SIG-M5 treated with dmso at 0.1 percent for 504 hours (cell line): ENCODE measurements around the gene OR4Q2.
A peak's percentile ranks its signal among the peaks of the same experiment; 100 is the strongest.
"Not testable (repeated sequence)": the region's sequence is repeated elsewhere in the genome, so short reads cannot be mapped to it uniquely, and the experiment has no call there.

ENCODE experiments used
- DNase-seq: peaks from one replicate; lab custom pipeline; 2025; ENCODE audit not compliant: unreplicated experiment; lab: John Stamatoyannopoulos, UW

Gene OR4Q2

GRCh38 chr14:20001863-20002262 is at the start of gene OR4Q2:
Gene OR4Q2, plus strand, starts transcription at chr14:20002163.
- no peak for DNase-seq

- DNase-seq = not testable (repeated sequence)
These were observed 32.2 kb upstream of the OR4Q2 start for GRCh38 chr14:19969735-19970134.

GRCh38 chr14:19974844-19975243 is 27.1 kb upstream of the OR4Q2 start:
- DNase-seq = no peak

DNA sequence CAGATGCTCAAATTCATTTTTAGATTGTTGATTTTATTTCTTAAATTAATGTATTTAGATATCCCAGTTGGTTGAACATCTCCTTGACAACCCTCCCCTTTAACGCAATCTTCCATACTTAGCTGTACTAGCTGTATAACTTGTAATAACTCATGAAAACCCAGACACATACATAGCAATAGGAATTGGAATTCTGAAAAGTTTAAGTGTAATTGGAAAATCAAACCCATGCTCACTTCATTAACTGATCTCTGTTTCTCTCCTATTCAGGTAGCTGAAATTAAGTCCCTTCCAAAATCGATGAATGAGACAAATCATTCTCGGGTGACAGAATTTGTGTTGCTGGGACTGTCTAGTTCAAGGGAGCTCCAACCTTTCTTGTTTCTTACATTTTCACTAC is 26.7 kb upstream of the OR4Q2 start, which contains the start of gene OR4K15:
TSS of gene OR4K15 (plus strand) at position 301 of the 400 bp plus-strand sequence. CDS start at position 301, 0 bp downstream.
- no peak for DNase-seq

DNA sequence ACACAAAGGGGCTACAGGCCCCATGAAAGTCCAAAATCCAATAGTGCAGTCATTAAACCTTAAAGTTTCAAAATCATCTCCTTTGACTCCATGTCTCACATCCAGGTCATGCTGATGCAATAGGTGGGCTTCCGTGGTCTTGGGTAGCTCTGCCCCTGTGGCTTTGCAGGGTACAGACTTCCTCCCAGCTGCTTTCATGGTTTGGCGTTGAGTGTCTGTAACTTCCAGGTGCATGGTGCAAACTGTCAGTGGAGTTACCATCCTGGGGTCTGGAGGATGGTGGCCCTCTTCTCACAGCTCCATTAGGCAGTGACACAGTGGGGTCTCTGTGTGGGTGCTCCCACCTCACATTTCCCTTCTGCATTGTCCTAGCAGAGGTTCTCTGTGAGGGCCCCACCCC is 8.5 kb upstream of the OR4Q2 start:
- DNase-seq = no peak

GRCh38 chr14:20002319-20002718 is 356 bp downstream of the OR4Q2 start:
- DNase-seq = peak; percentile 44

DNA sequence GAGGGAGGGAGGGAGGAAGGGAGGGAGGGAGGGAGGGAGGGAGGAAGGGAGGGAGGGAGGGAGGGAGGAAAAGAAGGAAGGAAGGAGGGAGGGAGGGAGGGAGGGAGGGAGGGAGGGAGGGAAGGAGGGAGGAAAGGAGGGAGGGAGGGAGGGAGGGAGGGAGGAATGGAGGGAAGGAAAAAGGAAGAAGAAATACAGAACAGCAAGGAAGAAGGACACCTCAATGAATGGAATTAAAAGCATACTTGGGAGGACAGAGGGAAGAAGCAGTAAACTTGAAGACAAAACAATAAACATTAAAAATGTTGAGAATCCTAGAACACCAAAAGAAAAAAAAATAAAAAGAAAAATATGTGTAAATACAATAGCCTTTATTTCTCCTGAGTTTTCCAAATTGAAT is 6.2 kb downstream of the OR4Q2 start:
- DNase-seq = no peak

DNA sequence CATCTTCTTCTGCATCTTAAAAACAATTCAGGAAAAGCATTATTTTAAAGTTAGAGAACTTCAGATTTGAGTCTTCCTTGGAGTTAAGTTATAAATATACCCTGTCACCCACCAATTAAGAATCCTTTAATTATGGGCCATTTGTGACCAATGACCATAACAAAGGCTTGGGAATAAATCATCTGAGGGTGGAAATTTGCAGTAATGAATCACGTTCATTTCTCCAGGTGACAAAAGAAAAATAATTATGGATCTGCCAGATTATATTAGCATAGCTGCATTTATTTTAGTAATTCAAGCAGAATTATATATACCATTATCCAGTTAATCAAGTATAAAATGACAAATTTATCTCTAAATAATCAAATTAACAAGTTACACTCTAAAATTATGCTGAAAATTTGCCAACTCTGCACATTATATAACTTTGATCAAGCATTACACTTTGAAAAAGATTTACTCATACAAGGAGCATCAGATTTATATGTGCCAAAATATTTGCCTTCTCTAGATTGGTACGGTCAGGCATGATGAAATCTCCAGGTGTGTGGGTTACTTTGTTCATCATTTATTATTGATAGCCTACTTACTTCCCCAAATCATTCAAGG is 17.4 kb downstream of the OR4Q2 start, which contains the start of gene OR4K14:
TSS of gene OR4K14 (minus strand) at position 51 of the 609 bp plus-strand sequence. CDS start 4,114 bp downstream, outside the sequence.
- no peak for DNase-seq

GRCh38 chr14:20031058-20031457 is 29.1 kb downstream of the OR4Q2 start:
- no peak for DNase-seq

DNA sequence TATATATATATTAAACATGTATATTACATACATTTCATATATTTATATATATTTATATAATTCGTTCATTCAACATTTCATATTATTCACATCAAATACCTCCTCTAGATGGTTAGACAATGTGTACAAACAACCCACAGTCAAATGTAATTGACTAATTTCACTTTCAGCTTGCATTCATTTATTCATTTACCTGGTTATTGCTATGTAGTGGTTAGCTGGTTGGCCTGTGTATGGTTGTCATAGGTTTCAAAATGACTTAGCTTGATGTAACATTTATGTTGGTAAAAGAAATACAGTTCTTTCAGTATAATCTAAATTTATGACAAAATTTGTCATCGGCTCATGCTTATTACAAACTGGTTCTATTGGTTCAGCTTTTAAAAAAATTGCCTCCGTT is 33.5 kb downstream of the OR4Q2 start:
- no peak for DNase-seq

- DNase-seq = no peak
These were observed 34.0 kb downstream of the OR4Q2 start, which contains the start of gene OR4K13 for GRCh38 chr14:20035938-20036337. Gene OR4K13, minus strand, starts transcription at chr14:20036038. Its CDS starts 1,280 bp downstream, at chr14:20034758.

- no peak for DNase-seq
These were observed 42.3 kb downstream of the OR4Q2 start for GRCh38 chr14:20044243-20044642.

DNA sequence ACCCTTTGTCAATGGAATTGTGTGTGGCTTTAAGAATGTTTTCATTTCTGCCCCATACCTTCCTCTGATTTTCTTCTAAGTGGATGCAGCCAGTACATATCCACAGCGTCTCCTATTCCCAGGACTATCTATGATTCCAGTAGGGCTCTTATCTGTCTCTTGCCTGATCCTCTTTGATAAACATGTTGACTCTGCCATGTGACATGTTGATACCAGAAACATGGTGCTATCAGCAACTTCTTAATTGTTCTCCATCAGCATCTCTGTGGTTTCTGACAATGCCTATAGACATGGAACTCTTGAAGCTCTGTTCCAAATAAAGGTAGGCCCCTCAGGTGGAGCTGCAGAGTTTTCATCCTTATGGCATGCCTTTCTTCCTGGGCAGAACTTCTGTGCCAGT is 46.2 kb downstream of the OR4Q2 start:
- DNase-seq = no peak
